GM18511 (cell line): Measurements from ENCODE around the gene TIPARP.

ENCODE experiments used
- ATAC-seq: cut with Tn5 transposase; IDR thresholded peaks from one replicate; pipeline ENCODE4 v1.9.1; 2021; ENCODE audit warnings: mild to moderate bottlenecking, moderate library complexity; ENCODE audit not compliant: unreplicated experiment

TIPARP gene, protein sequence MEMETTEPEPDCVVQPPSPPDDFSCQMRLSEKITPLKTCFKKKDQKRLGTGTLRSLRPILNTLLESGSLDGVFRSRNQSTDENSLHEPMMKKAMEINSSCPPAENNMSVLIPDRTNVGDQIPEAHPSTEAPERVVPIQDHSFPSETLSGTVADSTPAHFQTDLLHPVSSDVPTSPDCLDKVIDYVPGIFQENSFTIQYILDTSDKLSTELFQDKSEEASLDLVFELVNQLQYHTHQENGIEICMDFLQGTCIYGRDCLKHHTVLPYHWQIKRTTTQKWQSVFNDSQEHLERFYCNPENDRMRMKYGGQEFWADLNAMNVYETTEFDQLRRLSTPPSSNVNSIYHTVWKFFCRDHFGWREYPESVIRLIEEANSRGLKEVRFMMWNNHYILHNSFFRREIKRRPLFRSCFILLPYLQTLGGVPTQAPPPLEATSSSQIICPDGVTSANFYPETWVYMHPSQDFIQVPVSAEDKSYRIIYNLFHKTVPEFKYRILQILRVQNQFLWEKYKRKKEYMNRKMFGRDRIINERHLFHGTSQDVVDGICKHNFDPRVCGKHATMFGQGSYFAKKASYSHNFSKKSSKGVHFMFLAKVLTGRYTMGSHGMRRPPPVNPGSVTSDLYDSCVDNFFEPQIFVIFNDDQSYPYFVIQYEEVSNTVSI

DNA sequence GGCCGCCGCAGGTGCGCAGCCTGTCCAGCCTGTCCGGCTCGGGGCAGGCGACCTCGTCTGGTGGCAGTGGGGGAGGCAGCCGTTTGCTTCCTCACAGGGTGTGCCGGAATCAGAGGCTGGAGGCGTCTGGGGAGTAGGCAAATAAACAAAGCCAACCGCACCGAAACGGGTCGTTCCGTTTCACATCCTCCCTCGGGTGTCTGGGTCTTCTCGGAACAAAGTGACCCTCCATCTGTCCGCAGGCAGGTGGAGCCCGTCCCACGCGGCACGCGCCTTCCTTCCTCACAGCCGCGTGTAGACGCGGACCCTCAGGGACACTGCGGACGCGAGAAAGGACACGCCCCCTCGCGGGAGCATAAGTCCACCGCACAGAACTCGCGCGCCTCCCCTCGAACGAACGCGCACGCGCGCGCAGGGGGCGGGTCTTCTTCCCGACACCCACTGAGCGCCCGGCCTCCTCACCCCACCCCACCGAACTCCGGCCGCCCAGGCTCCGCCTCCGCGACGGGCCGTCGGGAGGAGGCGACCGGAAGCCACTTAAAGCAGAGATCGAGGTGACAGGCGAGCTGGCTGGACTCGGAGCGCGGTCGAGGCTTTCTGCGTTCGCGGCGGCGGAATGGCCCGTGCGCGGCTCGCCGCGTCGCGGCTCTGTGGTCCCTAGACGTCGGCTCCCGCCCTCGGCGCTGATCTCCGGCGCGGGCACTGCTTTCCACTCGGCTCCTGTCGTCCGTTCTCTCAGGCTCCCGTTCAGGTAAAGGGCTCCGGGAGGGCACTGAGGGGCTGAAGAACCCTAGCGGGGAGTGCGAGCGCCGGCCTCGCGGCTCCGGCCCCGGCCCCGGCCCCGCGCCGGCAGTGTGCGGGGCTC lies at the start of gene TIPARP:
TSS of gene TIPARP (plus strand) at position 545 of the 865 bp plus-strand sequence. CDS start 3,108 bp downstream, outside the sequence.
- peak; percentile 84 for ATAC-seq

DNA sequence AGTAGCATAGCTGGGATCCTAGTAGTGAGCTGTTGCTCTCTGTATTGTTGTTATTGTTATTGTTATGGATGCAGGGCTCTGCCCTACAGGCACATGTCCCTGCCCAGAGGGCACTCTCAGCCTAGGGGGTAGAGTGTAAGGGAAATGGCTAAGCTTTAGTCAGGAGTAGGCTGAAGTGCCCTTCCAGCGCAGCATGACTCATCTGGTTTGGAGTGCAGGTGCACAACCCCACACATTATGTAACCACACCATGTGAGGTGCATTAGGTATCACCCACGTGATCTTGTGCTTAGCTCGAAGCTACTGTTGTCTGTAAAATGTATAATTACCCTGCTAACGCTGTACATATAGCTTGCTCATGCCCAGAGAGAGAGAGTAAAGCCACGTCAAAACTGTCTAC lies 48.3 kb upstream of the TIPARP start:
- no peak for ATAC-seq

DNA sequence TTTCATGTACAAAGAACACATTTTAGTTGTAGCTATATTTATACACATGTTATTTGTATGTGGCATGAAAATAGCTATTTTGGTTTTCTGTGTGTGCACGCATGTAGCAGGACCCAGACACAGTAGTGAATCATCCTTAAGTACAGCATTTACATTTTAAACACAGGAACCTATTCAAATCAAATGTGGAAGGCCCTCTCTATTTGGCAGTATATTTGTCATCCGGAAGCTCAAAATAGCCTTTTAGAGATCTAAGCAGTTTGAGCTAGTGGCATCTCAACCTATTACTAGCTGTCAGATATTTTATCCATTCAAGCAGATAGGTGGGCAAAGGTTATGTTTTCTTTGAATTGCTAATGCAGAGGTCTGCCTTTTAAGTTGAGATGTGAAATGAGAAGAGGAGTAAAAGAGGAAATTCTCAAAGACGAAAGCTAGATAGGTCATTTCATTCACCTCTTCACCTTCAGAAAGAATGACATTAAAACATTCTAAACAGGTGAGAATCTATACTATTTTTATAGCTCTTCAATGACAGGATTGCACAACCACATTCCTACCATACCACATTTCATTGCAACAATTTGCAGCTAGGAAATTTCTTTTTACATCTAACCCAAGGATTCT lies 46.3 kb upstream of the TIPARP start:
- no peak for ATAC-seq

DNA sequence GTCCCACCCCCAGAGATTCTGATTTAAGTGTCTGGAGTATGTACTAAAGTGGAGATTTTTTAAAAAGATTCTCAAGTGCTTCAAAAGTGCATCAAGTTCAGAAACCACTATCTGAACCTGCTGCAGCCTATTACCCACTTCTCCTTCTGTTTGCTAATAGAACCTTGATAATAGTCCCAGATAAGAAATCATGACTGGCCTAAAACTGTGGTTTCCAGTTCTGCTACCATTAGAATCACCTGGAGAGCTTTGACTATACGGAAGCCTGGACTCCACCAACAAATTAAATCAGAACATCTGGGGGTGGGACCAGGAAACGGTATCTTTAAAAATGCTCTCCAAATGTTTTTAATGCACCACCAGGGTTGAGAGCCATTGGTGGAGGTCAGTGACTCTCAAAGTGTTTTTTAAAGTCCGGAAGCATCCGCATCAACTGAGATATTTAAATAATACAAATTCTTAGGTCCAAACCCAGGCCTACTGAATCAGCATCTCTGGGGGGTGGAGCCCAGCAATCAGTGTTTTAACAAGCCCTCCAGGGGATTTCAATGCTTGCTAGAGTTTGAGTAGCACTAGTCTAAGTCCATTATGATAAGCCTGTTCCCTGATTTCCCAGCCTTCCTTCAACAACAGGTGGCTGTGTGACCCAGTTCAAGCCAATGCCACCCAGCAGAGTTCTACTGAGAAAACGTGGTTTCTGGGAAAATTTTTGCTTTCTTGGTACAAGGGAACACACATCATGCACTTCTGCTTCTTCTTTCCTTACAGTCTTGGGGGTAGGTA lies 45.4 kb upstream of the TIPARP start:
- no peak for ATAC-seq

DNA sequence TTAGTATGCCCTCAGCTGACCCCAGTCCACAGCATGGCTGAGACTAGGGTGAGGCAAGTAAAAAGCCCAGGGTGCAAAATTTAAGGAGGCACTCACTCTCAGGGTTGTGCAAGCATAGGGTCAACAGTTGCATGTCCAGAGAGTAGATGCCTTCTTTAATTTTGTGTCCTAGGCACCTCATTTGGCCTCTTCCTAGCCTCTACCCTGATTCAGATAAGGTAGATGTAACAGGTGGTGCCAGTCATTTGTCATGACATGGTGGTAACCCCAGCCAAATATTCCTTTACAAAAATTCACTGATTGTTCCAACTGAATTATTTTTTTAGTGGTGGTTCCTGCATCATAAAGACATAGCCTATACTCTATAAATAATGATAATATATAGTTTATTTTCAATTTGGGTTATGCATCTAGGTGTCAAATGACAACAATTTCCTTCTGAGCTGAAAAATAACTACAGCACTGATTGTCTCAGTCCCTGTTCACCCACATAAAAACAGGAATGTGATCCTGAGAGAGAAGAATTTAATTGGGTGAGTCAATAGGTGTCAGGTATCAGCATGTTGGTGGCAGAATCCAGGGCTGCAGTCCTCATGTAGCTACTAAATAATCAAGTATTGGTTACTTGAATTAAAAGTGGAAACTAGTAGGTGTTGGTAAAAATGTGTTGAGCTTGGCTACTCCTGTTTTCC lies 44.2 kb upstream of the TIPARP start:
- no peak for ATAC-seq

DNA sequence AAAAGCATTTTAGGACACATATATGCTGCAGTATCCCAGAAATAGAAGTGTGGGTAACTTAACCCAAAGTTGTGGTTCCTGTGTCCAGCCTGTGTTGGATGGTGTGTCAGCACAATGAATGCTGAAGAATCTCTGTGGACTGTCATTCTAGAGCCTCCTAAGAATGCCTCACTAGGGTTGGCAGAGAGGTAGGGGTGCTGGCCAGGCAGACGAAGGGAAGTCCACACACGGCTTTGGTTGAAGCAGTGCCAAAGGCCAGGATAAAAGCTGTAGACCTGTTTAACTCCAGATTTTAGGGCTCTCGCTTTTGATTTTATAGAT lies 43.7 kb upstream of the TIPARP start:
- ATAC-seq = no peak

DNA sequence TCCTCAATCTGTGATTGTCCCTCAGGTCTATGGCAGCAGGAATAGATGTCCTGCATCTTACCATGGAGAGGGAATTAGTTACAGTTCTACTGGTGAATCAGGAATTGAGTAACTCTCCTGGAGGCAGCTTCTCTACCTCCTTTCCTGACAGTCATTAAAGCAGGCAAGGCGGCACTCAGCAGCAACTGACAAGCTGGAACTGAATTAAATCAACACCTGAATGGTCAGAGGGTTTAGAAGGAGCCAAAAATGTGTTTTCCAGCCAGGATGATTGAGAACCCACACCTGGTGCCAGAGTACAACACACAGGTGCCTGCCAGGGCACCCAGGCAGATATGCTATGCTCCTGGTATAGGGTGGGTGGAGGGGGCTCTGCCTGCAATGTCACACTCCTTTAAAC lies 43.1 kb upstream of the TIPARP start:
- no peak for ATAC-seq

DNA sequence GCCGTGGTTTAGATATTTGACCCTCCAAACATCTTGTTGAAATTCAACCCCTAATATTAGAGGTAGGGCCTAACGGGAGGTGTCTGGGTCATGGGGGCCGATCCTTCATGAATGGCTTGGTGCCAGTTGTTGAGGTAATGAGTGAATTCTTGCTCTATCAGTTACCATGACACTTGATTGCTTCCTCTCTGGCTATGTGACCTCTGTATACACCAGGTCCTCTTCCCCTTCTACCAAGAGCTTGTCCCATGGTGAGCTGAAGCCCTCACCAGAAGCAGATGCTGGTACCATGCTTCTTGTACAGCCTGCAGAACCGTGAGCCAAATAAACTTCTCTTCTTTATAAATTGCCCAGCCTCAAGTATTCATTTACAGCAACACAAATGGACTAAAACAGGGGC lies 41.8 kb upstream of the TIPARP start:
- ATAC-seq = no peak

DNA sequence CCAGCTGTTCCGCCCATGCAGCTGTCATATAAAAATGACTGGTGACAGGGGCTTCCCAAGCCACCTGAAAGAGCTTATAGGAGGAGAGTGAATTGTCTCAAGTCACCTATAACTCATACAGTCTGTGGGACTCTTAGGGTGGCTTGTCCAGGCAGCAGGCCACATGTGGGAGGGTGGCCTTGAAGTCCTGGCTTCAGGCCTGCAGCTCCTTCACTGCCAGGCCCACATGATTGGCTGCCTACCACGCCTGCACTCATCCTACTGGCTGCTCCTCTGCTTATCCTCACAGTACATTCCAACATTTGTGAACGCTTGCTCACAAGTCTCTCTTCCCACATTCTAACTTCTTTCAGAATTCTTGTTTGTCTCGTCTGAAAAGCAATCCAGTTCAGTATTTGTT lies 41.1 kb upstream of the TIPARP start:
- no peak for ATAC-seq

DNA sequence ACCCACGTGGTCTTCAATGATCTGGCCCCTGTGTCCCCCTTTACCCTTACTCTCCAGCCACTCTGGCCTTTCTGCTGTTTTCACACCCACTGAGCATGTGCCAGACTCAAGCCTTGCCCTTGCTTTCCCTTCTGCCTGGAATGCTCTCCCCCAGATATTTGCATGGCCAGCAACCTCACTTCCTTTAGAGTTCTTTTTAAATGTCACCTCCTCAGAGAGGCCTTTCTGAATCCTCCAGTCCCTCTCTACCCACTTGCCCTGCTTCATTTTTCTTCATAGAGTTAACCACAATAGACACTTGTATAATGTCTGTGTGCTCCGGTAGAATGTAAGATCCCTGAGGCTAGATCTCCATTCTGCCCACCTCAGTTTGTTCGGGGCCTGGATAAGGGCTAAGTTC lies 39.4 kb upstream of the TIPARP start:
- ATAC-seq = peak; percentile 49

DNA sequence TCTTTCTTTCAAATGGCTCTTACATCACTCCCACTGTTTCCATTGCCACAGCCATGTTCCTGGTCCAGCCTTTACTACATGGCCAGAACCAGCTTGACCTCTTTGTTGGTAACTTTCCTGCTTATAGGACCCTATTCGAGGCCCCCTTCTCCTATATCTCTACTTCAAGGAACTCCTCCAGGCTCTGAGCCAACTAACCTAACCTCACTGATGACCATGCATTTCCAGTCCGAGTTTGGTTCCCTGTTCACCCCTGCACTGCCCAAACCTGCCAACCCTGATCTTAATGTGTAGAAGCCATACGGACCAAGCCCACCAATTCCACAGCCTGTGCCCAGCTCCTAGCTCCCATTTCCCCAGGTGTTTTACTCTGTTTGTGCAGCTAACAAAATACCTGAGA lies 38.4 kb upstream of the TIPARP start:
- no peak for ATAC-seq

DNA sequence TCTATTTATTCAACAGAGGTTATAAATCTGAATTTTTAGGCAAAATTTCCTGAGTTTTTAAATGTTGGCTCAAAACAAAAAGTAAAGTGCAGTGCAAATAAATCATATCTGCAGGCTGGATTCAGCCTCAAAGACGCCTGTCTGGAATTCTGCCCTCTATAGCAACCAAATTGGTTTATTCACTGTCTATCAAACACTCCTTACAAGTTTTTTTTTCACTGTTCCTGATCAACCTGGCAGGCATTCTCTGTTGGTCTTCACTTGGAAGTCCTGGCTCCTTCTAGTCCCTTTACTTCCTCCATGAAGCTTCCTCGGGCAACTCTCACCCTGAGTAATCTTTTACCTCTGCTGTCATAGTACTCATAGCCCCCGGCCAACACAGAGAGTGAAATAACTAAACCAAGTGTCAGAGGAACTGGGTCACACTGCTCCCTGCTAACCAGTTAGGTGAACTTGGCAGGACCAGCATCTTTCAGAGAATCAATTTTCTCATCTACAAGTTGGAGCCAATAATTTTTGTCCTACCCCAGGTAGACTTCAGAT lies 36.8 kb upstream of the TIPARP start:
- ATAC-seq = no peak

DNA sequence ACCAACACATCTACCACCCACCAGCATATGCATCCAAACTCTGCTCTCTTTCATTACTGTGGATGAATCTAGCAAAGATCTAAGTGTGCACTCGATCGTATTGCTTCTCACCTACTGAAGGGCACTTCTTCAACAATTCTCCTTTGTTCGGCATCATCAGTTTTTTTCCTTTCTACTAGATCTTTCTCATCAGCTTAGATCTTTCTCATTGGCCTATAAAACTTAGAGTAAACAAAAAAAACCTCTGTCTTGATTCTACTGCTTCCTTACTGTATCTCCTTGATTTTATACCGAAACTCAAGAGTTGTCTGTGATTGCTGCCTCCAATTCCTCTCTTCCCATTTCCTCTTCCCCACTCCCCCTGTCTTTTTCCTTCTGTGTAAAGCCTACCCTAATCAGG lies 36.1 kb upstream of the TIPARP start:
- ATAC-seq = no peak

DNA sequence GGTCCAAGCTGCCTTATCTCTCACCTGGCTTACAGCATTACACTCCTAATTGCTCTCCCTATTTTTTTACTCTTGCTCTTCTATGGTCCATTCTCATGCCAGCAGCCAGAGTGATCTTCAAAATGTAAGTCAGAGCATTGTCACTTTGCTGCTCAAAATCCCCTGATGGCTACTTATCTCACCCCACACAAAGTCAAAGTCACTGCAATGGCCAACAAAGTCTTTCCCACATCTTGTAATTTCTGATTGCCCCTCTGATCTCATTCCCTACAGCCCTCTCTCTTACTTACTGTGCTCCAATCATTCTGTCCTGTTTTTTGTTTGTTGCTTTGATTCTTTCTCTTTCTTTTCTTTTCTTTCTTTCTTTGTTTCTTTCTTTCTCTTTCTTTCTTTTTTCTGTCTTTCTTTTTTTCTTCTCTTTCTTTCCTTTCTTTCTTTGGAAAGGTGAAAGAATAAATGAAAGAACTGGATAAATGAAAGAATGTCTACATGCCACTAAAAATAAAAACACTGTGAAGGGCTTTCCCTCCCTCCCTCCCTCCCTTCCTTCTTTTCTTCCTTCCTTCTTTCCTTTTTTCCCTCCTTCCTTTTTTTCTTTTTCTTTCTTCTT lies 34.9 kb upstream of the TIPARP start:
- no peak for ATAC-seq

DNA sequence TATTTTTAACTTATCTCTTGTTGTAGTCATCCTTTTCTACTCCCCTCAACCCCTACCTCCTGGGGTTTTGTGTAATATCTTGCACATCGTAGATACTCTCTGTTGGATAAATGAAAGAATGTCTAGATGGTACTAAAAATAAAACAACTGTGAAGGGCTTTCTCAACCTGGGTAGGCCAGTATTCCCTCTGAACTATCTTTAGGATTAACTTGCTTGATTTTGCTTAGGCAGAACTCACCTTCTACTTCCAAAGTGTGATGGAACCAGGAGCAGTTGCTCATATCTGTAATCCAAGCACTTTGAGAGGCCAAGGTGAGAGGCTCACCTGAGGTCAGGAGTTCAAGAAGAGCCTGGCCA lies 32.8 kb upstream of the TIPARP start:
- ATAC-seq = no peak

DNA sequence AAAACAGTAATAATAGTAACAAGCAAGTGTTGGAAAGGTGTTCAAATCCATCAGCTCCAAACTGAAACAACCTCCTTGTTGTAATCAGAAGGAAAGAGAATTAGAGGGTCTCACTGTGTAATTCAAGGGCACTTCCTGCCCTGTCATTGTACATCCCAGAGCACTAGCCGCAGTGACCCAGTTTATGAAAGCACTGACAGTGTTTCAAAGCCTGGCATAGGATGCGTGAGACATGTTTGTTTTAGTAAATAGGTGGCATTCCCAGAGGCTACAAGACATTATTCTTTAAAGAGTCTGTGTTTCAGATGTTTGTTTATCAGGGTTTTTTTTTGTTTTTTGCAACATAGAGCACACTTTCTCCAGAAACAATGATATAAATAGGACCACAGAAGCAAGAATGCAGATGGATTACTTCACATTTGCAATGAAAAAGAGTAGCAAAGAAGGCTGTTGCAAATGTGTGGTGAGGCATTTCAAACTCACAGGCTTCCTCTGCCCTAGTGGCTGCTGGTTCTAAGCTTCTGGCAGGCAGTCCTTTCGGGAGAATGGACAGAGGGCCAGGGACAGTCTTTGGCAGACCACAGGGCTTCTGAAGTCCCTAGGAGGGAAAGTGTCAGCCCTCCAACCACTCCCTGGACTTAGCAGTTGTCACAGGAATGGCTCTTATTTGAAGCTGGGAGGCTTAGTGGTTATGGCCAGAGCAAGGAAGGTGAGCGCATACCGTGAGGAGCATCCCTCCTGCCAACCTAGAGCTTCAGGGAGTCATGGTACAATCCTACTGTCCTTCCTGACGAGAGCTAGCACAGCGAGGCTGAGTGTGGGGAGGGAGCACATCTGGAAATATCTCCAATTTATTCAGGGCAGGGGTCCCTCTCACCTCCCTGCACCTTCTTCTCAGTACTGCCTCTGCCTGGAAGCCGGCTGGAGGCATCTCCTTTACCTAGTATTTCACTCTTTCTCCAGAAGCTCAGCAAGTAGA lies 31.4 kb upstream of the TIPARP start:
- ATAC-seq = peak; percentile 17

DNA sequence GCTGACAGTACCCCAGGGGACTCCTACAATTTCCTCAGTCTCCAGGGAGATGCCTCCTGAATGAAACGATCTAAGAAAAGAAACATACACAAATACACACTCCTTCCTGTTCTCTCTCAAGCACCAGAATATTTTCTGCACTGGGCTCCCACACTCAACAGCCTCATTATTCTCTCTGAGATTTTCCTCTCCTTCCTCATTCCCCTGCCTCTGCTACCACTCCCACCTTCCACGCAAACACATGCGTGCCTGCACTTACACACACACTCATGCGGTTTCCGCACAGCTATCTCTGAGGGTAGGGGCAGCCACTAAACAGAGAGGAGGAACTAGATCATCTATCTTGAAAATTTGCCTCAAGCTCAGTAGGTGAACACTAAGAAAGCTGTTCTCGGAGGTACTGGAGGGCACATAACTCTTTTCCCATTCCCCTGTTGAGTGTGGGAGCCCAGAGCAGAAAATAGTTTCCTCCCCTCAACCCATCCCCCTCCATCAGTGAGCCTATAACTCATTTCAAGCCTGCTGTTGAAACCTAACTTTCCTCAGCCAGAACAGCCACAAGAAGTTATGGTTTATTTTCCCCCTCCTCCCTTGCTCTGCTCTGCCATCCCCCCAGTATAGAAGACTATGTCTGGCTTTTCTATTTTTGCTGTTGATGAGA lies 30.5 kb upstream of the TIPARP start:
- ATAC-seq = peak; percentile 90

DNA sequence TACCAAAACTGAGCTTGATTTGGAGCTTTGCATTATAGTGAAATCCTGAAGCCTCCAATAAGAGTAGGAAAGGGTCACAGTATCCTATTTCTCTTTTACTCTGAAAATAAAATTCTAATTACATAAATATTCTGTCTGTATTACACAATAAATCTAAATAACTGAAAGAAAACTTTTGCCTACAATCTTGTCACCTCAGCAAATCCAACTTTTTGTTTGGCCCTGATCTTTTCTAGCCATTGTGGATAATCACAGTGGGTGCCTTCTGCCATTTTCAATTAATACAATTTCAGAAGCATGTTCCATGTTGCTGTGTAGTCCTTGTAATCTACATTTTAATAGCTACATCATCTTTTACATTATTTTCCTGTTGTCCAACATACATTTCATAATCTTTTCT lies 29.4 kb upstream of the TIPARP start:
- no peak for ATAC-seq
